Motor neuron (in vitro differentiated cells): Measurements from ENCODE around the gene CCDC116. TPM values are rescaled to one million over a fixed set of nuclear protein-coding genes. Genes with fewer than 3 reads are reported as not detected.
"Not testable (repeated sequence)": the region's sequence is repeated elsewhere in the genome, so short reads cannot be mapped to it uniquely, and the experiment has no call there.

Experiments used
- ATAC-seq, 8 experiments: fragments of 200-7000 bp; cut with Tn5 transposase; replicated peaks in 6 of 8; 2 replicates each; pipeline ENCODE4 v1.8.0; 2021; ENCODE audit warnings: mild to moderate bottlenecking in 8 of 8, moderate library complexity in 8 of 8
- H3K27ac ChIP-seq, 2 donors: fragments of 250-450 bp; sonication (Bioruptor Pico); 2 replicates each; pipeline ENCODE4 v1.9.0; 2021; ENCODE audit warnings: antibody characterized with exemption in 2 of 2, mild to moderate bottlenecking in 2 of 2, moderate library complexity in 1 of 2
- H3K4me1 ChIP-seq, 2 donors: fragments of 250-450 bp; sonication (Bioruptor Pico); replicated peaks in 1 of 2; 2 replicates each; pipeline ENCODE4 v1.6.1; 2021; ENCODE audit warnings: antibody characterized with exemption in 2 of 2, mild to moderate bottlenecking in 2 of 2, moderate library complexity in 1 of 2
- H3K4me3 ChIP-seq, 5 donors: fragments of 250-450 bp; sonication (Bioruptor Pico); 2 replicates each; pipeline ENCODE4 v1.9.0; 2021; ENCODE audit warnings: antibody characterized with exemption in 5 of 5, mild to moderate bottlenecking in 5 of 5, moderate library complexity in 4 of 5
- WGBS, 10 experiments: fragments of 450-650 bp; shearing (Covaris generic); methylation state at CpG; one replicate each; pipeline ENCODE4 v1.0.0; 2022; 5-methylcytosine and 5-hydroxymethylcytosine counted together
- in situ Hi-C, 9 experiments: fragments of 400-800 bp; cut with MboI; loops; one replicate each; pipeline ENCODE4 v1.15.0; 2021; ENCODE audit warnings: low sequenced_read_pairs in 9 of 9, low pct_unique_long_range_greater_than_20kb in 2 of 9; ENCODE audit not compliant: unreplicated experiment in 9 of 9
- total RNA-seq, 8 experiments: library from RNA; unstranded; fragments of 300-600 nt; gene quantifications; 2 replicates each; pipeline versions ENCODE4 v1.2.3 to v1.2.4, GENCODE V29; 2022

The CCDC116 gene
- total RNA-seq, 8 experiments from 2014 or later = 0.11 to 1.2 (median 0.31) TPM

DNA sequence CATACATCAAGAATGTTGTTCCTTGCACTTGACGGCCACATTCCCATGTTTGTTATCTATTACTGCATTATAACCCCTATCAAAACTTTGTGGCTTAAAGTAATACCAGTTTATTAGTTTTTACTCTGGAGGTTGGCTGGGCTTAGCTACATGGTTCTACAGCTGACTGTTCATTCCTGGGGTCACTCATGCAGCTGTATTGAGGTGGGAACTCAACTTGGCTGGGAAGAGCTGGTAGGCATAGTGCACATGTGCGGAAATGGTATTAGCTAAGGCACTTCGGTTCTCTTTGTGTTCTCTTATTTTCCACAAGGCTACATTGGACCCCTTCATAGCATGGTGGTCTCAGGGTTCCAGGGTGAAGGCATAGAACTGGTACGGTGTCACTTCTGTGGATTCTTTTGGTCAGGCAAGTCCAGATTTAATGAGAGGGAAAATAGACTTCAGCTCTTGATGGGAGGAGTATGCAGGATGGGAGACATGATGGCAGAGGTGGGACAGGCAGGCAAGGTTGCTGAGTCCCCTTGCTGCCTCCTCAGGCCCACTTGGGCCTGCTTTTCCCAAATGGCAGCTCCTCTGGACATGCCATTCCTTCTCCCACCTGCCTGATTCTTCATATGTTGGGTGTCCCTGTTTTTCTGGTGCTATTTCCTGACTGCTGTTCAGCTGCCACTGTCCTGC is 18.9 kb upstream of the CCDC116 start:
- Histone ChIP-seq H3K4me1 (no peaks in the 10 kb centered on the region), H3K4me3 (no peak overlapping the region), H3K27ac (peak overlapping the region in 1 of 2 donors; percentile 41)
- no peak for ATAC-seq
- in situ Hi-C loops = no loop called here
- 20 to 100% (median 98%) methylated on average over 1 to 4 of the region's 4 CpGs; no CpG with 5 or more reads in 2 of the 10 experiments for WGBS, 10 experiments

DNA sequence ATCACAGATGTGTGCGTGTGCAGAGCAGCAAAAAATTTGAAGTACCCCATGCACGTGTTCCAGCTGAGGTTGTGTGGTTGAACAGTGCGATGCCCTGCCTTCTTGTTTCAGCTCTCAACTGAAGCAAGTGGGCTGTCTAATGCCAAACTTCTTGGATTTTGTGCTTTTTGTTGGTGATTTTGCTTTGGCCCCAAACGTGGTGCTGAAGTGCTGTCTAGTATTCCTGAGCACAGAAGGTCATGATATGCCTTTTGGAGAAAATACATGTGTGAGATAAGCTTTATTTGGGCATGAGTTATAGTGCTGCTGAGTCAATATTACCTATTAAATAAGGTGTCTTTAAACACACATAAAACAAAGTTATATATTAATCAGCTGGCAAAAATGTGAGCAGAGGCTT is 16.8 kb upstream of the CCDC116 start:
- Histone ChIP-seq H3K4me1 (no peaks in the 10 kb centered on the region), H3K4me3 (no peak overlapping the region), H3K27ac (peak overlapping the region in 1 of 2 donors; percentile 58)
- ATAC-seq = no peak
- in situ Hi-C loops = no loop called here
- WGBS, 10 experiments = 75 to 100% (median 95%) methylated on average over 1 to 4 of the region's 4 CpGs; no CpG with 5 or more reads in 4 of the 10 experiments

- in situ Hi-C loops, H3K4me3 ChIP-seq, H3K27ac ChIP-seq, ATAC-seq, H3K4me1 ChIP-seq: not testable (repeated sequence)
- 80 to 100% (median 98%) methylated on average over 1 to 5 of the region's 6 CpGs; no CpG with 5 or more reads in 2 of the 10 experiments for WGBS, 10 experiments
These were observed 15.2 kb upstream of the CCDC116 start for GRCh38 chr22:21617337-21617736.

DNA sequence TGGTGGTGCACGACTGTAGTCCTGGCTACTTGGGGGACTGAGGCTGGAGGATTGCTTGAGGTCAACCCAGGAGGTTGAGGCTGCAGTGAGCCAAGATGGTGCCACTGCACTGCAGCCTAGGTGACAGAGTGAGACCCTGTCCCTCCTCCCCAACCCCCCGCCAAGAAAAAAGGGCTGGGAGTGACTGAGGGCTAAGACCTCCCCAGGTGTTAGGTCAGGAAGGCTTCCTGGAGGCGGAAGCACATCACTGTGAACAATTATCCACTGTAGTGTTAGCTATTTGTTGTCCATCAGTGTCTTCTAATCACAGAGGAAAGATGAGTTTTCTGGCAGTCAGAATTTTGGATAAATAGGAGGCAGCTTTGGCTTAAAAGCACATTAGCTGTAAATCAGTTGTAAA is 11.5 kb upstream of the CCDC116 start:
- in situ Hi-C loops = no loop called here
- Histone ChIP-seq H3K27ac (peak overlapping the region in 1 of 2 donors; percentile 51), H3K4me1 (peaks cover 0 to 2% of the 10 kb centered on the region in 2 donors), H3K4me3 (no peak overlapping the region)
- WGBS, 10 experiments = 97 to 100% (median 100%) methylated on average over 1 to 3 of the region's 3 CpGs; no CpG with 5 or more reads in 7 of the 10 experiments
- ATAC-seq = no peak

DNA sequence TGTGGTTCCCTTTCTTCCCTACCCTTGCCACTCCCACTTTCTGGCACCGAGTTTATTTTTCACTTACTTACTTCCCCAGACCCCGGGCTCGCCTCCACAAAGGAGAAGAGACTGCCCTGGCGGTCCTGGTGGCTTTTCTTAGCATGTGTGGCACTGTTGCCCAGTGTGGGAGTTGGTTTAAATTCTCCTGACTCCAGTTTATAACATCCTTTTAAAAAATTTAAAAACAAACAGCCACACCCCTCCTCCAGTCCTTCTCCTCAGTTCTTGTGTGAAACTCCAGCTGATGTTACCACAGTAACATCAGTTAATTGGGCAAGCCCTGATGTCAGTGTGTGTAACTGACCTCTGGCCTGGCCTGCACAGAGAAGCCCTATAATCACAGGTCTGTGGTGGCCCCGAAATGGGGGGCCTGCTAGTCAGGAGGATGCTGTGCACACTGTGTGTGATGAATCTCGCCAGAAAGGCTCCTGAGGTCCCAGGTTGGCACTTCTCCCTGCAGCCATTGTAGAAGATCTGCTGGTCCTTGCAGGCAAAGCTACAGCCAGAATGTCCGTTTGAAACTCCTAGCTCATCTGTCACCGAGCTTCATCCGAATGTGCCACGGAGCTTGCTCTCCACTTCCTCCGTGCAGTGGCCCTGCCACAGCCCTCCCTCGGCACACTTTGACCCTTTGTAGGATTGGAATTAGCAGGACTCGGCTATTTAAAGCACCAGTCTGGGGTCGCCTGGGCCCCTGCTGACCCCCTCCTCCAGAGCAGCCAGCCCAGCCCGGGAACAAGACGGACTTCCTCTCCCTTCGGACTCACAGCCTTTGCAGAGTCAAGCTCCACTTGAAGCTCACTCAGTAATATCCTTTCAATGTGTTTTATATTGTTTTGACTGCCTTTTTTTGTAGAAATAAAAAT is 10.3 kb upstream of the CCDC116 start:
- in situ Hi-C loops = no loop called here
- H3K4me3 ChIP-seq = no peak overlapping the region
- ATAC-seq = peak in 2 of 8 experiments; percentile 31 to 39
- H3K27ac ChIP-seq = peak overlapping the region; percentile 30 to 45
- H3K4me1 ChIP-seq = peaks cover 0 to 2% of the 10 kb centered on the region in 2 donors
- WGBS, 10 experiments = 43 to 100% (median 73%) methylated on average over 1 to 10 of the region's 17 CpGs; no CpG with 5 or more reads in 2 of the 10 experiments

GRCh38 chr22:21622919-21623647 is 9.5 kb upstream of the CCDC116 start:
- Histone ChIP-seq H3K4me1 (peaks cover under 1 to 2% of the 10 kb centered on the region in 2 donors), H3K4me3 (no peak overlapping the region), H3K27ac (peak overlapping the region in 1 of 2 donors; percentile 54)
- 82 to 100% (median 94%) methylated on average over 2 to 16 of the region's 23 CpGs; no CpG with 5 or more reads in 1 of the 10 experiments for WGBS, 10 experiments
- in situ Hi-C loops = no loop called here
- ATAC-seq = no peak

GRCh38 chr22:21623648-21623970 is 9.0 kb upstream of the CCDC116 start:
- in situ Hi-C loops = no loop called here
- no peak for ATAC-seq
- whole genome bisulfite sequencing, 10 experiments = 57 to 100% (median 83%) methylated on average over 1 to 2 of the region's 7 CpGs; no CpG with 5 or more reads in 5 of the 10 experiments
- Histone ChIP-seq H3K4me1 (peaks cover 5 to 6% of the 10 kb centered on the region in 2 donors), H3K27ac (peak overlapping the region in 1 of 2 donors; percentile 54), H3K4me3 (no peak overlapping the region)

- Histone ChIP-seq H3K27ac (peak overlapping the region in 1 of 2 donors; percentile 54), H3K4me1 (peaks cover 10 to 11% of the 10 kb centered on the region in 2 donors), H3K4me3 (no peak overlapping the region)
- in situ Hi-C loops = no loop called here
- ATAC-seq = peak in 3 of 8 experiments; percentile 6 to 37 (median 35)
- 49 to 57% methylated on average over 4 to 5 of the region's 8 CpGs; no CpG with 5 or more reads in 8 of the 10 experiments for WGBS, 10 experiments
These were observed 8.3 kb upstream of the CCDC116 start for GRCh38 chr22:21624120-21624879.

DNA sequence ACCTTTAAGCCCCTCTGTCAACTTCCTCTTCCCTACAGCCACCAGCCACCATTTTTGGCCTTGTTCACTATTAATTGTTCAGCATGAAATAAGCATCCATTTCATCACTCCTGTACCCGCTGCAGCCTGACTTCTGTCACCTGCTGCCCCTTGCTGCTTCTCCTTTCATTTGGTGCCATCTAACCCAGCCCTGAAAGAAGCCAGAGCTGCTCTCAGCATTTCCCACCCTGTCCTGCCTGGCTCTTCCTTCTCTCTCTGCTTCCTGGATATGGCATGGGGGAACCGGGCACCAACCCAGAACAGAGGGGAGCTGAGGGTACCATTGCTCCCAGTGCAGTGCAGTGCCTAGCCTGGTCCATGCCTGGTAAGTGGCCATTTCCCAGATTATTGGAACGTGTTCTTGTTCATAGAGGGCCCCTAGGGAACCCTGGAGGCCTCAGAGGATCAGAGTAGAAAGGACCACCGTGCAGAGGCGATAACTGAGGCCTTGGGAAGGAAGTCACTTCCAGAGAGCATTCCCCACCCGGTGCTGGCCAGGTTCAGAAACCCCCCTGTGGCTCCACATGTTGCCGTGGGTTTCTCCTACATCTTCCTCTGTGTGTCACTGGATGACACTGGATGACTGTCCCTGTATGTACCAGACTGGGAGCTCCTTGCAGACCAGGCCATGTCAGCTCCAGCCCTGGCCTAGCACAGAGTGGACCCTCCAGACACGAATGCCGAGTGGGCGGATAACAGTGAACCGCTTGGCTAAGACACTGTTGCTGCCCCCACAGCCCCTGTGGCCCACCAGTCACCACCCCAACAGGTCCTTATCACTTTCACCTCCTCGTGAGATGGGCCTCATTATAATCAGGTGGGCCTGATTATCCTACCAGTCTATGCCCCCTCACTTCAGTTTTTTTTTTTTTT is 7.4 kb upstream of the CCDC116 start:
- Histone ChIP-seq H3K27ac (peak overlapping the region in 1 of 2 donors; percentile 29), H3K4me3 (no peak overlapping the region), H3K4me1 (peaks cover 11% of the 10 kb centered on the region in 2 donors)
- WGBS, 10 experiments = 58 to 100% (median 93%) methylated on average over 1 to 9 of the region's 12 CpGs; no CpG with 5 or more reads in 2 of the 10 experiments
- ATAC-seq = no peak
- in situ Hi-C loops = no loop called here

DNA sequence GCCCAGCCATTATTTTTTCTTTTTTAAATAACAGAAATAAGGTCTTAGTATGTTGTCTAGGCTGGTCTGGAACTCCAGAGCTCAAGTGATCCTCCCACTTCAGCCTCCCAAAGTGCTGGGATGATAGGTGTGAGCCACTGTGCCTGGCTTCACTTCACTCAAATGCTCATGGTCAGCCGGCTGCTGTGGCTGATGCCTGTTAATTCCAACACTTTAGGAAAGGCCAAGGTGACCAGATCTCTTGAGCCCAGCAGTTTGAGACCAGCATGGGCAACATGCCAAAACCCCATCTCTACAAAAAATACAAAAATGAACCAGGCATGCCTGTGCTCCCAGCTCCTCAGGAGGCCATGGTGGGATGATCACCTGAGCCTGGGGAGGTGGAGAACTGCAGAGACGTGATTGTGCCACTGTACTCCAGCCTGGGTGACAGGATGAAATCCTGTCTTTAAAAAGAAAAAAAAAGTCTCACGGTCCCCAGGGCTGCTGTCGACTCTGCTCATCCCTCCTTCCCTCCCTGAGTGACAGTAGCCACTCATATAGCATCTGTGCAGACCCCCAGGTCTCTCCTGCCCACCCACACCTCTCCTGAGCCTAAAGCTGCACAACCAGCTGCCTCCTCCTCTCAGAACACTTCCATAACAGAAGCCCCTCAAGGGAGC is 6.4 kb upstream of the CCDC116 start:
- no peak overlapping the region for H3K4me3 ChIP-seq
- 83 to 100% (median 100%) methylated on average over 1 of the region's 4 CpGs; no CpG with 5 or more reads in 5 of the 10 experiments for WGBS, 10 experiments
- H3K4me1 ChIP-seq = peaks cover 11 to 12% of the 10 kb centered on the region in 2 donors
- in situ Hi-C loops = no loop called here
- ATAC-seq = no peak
- peak overlapping the region in 1 of 2 donors; percentile 9 for H3K27ac ChIP-seq
